GM19395 (cell line): ENCODE results near the gene AP1M2.
"Not testable (repeated sequence)": the region's sequence is repeated elsewhere in the genome, so short reads cannot be mapped to it uniquely, and the experiment has no call there.

Experiments used
- ATAC-seq: cut with Tn5 transposase; IDR thresholded peaks from one replicate; pipeline ENCODE4 v1.9.1; 2021; ENCODE audit warnings: mild to moderate bottlenecking, moderate library complexity; ENCODE audit not compliant: unreplicated experiment

AP1M2 gene

DNA sequence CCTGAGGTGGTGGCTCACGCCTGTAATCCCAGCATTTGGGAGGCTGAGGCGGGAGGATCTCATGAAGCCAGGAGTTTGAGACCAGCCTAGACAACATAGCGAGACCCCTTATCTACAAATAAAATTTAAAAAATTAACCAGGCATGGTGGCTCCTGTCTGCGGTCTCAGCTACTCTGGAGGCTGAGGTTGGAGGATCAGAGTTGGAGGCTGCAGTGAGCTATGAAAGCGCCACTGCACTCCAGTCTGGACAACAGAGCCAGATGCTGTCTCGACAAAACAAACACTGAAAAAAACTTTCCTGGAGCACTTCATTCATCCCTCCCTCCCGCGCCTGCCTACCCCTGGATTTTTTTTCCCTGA is 44.1 kb downstream of the AP1M2 start:
- no peak for ATAC-seq

DNA sequence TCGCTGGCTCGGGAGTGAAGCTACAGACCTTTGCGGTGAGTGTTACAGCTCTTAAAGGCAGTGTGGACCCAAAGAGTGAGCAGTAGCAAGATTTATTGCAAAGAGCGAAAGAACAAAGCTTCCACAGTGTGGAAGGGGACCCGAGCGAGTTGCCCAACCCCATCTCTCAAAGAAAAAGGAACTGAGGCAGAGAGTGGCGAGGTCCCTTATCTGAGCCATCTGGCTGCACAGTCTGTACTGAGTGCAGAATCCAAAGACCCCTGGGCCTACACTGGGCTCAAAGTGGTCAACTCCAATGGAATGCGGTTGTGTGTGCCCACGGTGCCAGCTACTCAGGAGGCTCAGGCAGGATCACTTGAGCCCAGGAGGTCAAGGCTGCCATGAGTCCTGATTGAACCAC is 48.1 kb downstream of the AP1M2 start:
- ATAC-seq: not testable (repeated sequence)

DNA sequence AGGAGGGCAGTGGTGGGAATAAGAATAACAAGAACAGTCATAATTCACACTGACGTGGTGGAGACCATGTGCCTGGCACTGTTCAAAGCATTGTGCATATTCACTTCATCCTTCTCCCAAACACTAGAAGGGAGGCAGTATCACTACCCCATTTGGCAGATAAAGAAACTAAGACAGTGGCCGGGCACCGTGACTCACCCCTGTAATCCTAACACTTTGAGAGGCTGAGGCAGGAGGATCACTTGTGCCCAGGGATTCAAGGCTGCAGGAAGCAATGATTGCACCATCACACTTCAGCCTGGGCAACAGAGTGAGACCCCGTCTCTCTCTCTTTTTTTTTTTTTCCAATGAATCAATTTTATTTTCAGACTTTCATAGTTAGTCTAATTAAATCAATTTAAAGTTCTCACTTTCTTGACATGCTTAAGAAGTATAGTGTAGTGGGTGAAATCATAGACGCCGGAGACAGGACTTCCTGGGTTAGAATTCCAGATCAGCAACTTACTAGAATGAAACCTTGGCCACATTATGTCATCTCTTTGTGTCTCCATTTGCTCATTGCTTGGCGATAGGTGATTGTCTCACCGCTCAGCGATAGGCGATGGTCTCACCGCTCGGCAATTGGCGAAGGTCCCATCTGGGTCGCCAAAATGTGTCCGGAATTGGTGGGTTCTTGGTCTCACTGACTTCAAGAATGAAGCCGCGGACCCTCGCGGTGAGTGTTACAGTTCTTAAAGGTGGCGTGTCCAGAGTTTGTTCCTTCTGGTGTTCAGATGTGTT is 48.7 kb downstream of the AP1M2 start:
- no peak for ATAC-seq

DNA sequence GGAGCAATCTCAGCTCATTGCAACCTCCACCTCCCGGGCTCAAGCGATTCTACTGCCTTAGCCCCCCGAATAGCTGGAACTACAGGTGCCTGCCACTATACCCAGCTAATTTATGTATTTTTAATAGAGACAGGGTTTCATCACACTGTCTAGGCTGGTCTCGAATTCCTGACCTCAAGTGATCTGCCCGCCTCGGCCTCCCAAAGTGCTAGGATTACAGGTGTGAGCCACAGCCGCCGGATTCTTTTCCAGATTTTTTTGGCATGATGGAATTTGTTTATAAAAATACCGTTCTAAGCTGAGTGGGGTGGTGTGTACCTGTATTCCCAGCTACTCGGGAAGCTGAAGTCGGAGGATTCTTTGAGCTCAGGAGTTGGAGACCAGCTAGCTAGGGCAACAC is 49.4 kb downstream of the AP1M2 start:
- no peak for ATAC-seq

DNA sequence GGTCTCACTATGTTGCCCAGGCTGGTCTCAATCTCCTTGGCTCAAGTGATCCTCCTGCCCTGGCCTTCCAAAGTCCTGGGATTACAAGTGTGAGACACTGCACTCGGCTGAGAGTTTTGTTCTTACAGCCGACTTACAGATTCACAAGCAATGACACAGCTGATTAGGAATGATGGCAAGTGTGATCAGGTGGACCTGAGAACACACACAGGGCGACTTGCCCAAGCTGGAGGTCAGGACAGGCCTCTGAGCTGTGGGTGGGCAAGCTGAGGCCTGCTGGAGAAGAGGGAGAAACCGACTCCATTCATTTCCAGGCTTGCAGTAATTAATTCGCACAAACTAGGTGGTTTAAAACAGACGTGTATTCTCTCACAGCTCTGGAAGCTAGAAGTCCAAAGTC is 51.5 kb downstream of the AP1M2 start:
- no peak for ATAC-seq

DNA sequence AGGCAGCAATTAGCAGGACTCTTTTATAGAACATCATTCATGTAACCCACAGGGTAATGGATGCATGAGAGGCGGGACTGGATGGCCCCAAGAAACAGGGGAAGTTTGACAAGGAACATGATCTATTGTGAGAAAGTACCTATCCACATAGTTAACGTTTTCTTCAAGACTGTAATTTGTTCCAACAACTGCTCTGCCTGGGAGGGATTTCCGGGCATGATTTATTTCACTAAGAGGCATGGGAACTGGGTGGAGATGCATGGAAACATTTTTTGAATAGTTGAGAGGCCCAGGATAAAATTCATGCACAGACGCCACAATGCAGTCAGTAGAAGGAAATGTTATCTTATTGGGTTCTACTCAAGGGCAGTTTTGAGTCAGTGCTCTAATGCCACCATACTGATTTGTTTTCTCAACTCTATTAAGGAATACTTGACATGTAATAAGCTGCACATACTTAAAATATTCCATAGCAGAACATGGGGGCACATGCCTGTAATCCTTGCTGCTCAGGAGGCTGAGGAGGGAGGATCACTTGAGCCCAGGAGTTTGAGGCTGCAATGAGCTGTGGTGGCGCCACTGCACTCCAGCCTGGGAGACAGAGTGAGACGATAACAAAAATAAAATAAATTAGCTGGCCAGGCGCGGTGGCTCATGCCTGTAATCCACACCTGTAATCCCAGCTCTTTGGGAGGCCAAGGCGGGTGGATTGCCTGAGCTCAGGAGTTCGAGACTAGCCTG is 53.3 kb downstream of the AP1M2 start:
- no peak for ATAC-seq

DNA sequence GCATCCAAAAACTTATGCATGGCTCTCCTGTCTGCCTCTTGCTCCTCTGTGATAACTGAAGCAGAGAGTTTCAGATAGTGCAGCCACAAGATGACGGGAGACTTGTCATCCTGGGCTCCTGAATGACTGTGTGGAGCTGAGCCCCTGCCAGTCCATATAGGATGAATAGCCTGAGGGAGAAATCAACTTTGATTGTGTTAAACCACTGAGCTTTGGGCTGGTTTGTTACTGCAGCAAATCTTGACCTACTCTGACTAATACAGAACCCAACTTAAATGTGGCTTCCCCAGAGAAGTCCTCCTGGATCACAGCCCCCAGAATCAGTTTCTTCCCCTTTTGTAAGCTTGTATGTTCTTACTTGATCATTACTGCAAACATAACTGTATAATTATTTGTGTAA is 54.7 kb downstream of the AP1M2 start:
- ATAC-seq: no peak

DNA sequence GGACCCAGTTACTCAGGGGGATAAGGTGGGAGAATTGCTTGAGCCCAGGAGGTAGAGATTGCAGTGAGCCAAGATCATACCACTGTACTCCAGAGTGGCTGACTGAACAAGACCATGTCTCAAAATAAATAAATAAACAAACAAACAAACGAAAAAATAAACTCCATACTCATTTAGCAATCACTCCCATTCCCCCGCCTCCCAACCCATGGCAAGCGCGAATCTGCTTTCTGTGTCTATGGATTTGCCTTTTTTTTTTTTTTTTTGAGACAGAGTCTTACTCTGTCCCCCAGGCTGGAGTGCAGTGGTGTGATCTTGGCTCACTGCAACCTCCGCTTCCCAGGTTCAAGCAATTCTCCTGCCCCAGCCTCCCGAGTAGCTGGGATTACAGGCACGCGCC is 60.2 kb downstream of the AP1M2 start:
- not testable (repeated sequence) for ATAC-seq

DNA sequence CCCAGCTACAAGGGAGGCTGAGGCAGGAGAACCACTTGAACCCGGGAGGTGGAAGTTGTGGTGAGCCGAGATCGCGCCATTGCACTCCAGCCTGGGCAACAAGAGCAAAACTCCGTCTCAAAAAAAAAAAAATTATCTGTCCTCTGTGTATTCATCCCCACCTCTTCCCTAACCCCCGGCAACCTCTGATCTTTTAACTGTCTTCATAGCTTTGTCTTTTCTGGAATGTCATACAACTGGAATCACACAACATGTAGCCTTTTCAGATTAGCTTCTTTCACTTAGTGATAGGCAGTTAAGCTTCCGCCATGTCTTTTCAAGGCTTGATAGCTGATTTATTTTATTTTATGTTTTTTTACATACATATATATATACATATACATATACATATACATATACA is 61.5 kb downstream of the AP1M2 start:
- no peak for ATAC-seq

DNA sequence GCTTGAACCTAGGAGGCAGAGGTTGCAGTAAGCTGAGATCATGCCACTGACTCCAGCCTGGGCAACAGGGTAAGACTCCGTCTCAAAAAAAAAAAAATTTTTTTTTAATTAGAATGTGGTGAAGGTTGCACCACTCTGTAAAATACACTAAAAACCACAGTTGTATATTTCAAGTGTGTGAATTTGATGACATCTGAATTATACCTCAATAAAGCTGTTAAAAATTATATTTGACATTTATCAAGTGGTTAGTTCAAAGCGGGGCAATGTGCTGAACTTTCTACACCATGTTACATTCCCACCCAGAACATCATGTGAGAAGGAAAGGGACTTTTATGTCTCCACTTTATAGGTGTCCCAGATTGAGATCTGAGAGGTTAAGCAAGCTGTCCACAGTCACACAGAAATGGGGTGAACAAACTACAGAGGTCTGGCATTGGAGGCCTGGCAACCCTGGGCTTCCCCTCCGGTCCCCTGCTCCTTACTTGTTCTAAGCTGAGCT is 63.9 kb downstream of the AP1M2 start:
- ATAC-seq: no peak
